ENCODE data around the gene IMMP2L.

GRCh38 chr7:111358915-111359314 is 203.4 kb downstream of the IMMP2L start:
- no peak for TF ChIP-seq RELA (CRISPR knock-in tag; IDR thresholded peaks at IDR 0.05; ENCODE audit: borderline replicate concordance)
- TF ChIP-seq, protein P1, sequence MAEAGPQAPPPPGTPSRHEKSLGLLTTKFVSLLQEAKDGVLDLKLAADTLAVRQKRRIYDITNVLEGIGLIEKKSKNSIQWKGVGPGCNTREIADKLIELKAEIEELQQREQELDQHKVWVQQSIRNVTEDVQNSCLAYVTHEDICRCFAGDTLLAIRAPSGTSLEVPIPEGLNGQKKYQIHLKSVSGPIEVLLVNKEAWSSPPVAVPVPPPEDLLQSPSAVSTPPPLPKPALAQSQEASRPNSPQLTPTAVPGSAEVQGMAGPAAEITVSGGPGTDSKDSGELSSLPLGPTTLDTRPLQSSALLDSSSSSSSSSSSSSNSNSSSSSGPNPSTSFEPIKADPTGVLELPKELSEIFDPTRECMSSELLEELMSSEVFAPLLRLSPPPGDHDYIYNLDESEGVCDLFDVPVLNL (CRISPR knock-in tag; IDR thresholded peaks at IDR 0.05; ENCODE audit: borderline replicate concordance, low read depth), result no peak

All from WTC11 (cell line).